Immature natural killer cell (primary cell): ENCODE measurements around the gene CLEC4G. TPM values are rescaled to one million over a fixed set of nuclear protein-coding genes. Genes with fewer than 3 reads are reported as not detected.
A peak's percentile ranks its signal among the peaks of the same experiment; 100 is the strongest.

Experiments
- DNase-seq, 3 donors: peaks; one replicate each; pipeline ENCODE4 v3.0.0; 2022; ENCODE audit warnings: mixed read lengths in 1 of 3
- H3K27ac Mint-ChIP-seq, 6 donors: one replicate each; pipeline ENCODE4 v1.8.0; 2020; ENCODE audit warnings: mixed read lengths in 6 of 6, mild to moderate bottlenecking in 5 of 6, inconsistent platforms in 4 of 6, moderate library complexity in 3 of 6
- H3K27me3 Mint-ChIP-seq, 3 donors: one replicate each; pipeline ENCODE4 v1.8.0; 2020 to 2021; ENCODE audit warnings: low read depth in 3 of 3, mild to moderate bottlenecking in 3 of 3, mixed read lengths in 3 of 3, moderate library complexity in 3 of 3, inconsistent platforms in 1 of 3
- H3K36me3 Mint-ChIP-seq, 3 donors: one replicate each; pipeline ENCODE4 v1.8.0; 2020; ENCODE audit warnings: mixed read lengths in 3 of 3, inconsistent platforms in 2 of 3, mild to moderate bottlenecking in 2 of 3
- H3K4me1 Mint-ChIP-seq, 2 donors: one replicate each; pipeline ENCODE4 v1.8.0; 2020; ENCODE audit warnings: inconsistent platforms in 2 of 2, mild to moderate bottlenecking in 2 of 2, mixed read lengths in 2 of 2, moderate library complexity in 1 of 2
- H3K4me3 Mint-ChIP-seq, 5 donors: one replicate each; pipeline ENCODE4 v1.8.0; 2020; ENCODE audit warnings: mild to moderate bottlenecking in 5 of 5, mixed read lengths in 5 of 5, inconsistent platforms in 3 of 5, moderate library complexity in 3 of 5
- H3K9me3 Mint-ChIP-seq, 6 donors: one replicate each; pipeline ENCODE4 v1.8.0; 2020; ENCODE audit warnings: mild to moderate bottlenecking in 6 of 6, mixed read lengths in 6 of 6, inconsistent platforms in 4 of 6, moderate library complexity in 3 of 6
- polyA plus RNA-seq, 3 donors: library from polyadenylated mRNA; unstranded; fragments of 300-500 nt; fragmentation: Illumina TruSeq; gene quantifications; one replicate each; pipeline ENCODE4 v1.2.3, GENCODE V29; 2021

Gene CLEC4G
- polyA plus RNA-seq, 3 donors from 2014 or later: 0.43 TPM; not detected in 2

DNA sequence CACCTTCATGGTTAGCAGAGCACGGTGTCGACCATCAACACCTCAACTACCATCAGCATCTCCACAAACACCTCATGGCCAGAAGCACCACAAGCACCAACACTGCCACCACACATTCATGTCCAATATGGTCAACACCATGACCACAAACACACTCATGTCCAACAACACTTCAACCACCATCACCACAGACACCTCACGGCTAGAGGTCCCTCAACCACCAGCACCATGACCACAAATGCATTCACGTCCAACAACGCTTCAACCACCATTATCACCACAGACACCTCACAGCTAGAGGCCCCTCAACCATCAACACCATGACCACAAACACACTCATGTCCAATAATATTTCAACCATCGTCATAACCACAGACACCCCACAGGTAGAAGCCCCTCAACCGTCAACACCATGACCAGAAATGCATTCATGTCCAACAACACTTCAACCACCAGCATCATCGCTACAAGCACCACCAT, 41.1 kb downstream of the CLEC4G start:
- Mint-ChIP-seq H3K36me3 (no peaks in the 10 kb centered on the region), H3K4me1 (peaks cover 0 to 9% of the 10 kb centered on the region in 2 donors), H3K9me3 (peaks cover 0 to 1% (median 0%) of the 10 kb centered on the region in 6 donors), H3K27me3 (peaks cover 14 to 48% (median 36%) of the 10 kb centered on the region in 3 donors), H3K27ac (no peak overlapping the region), H3K4me3 (no peak overlapping the region)
- DNase-seq: peak; percentile 76 to 83 (median 81)

DNA sequence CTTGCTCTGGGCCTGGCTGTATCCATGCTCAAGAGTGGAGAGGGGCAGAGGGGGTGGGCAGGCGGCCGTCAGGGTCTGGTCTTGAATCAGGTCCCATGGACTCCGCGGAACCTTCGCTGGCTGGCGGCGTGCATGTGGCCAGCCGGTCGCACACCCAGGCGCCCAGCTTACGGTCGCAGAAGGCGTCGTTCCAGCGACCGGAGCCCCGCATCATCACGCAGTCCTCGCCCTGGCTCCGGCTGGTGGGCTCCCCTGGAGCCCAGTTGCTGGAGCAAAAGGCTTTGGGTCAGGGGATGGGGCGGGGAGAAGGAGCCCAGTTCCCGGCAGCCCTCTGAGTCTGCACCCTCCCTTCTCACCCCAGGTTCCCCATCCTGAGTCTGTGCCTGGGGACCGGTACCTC, 42.7 kb downstream of the CLEC4G start:
- Mint-ChIP-seq H3K9me3 (peaks cover 0 to 1% (median 0%) of the 10 kb centered on the region in 6 donors), H3K27me3 (peaks cover 7 to 33% (median 25%) of the 10 kb centered on the region in 3 donors), H3K4me3 (no peak overlapping the region), H3K4me1 (peaks cover 0 to 7% of the 10 kb centered on the region in 2 donors), H3K27ac (peak overlapping the region in 2 of 6 donors; percentile 10 to 22), H3K36me3 (peaks cover 0 to 3% (median 0%) of the 10 kb centered on the region in 3 donors)
- DNase-seq: no peak

DNA sequence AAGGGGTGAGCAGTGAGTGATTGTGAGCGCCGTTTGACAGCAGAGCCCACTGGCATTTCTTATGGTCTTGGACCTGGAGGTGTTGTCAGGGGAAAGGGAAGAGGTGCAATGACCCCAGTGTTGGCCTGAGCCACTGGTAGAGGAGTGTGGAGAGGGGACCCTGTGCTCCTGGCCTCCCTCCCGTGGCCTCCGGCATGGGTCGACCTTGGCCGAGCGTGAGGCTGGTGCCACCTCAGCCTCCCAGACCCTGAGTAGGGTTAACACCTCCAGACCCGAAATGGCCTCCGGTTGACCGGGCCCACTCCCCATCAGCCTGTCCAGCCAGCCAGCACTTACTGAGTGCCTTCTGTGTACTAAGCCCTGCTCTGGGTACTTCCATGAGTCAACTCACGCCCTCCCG, 44.7 kb downstream of the CLEC4G start:
- Mint-ChIP-seq H3K4me1 (peaks cover 0 to 8% of the 10 kb centered on the region in 2 donors), H3K4me3 (no peak overlapping the region), H3K9me3 (peaks cover 0 to 1% (median 0%) of the 10 kb centered on the region in 6 donors), H3K27ac (peak overlapping the region in 1 of 6 donors; percentile 60), H3K27me3 (peaks cover 7 to 29% (median 25%) of the 10 kb centered on the region in 3 donors), H3K36me3 (peaks cover 0 to 8% (median 0%) of the 10 kb centered on the region in 3 donors)
- no peak for DNase-seq

DNA sequence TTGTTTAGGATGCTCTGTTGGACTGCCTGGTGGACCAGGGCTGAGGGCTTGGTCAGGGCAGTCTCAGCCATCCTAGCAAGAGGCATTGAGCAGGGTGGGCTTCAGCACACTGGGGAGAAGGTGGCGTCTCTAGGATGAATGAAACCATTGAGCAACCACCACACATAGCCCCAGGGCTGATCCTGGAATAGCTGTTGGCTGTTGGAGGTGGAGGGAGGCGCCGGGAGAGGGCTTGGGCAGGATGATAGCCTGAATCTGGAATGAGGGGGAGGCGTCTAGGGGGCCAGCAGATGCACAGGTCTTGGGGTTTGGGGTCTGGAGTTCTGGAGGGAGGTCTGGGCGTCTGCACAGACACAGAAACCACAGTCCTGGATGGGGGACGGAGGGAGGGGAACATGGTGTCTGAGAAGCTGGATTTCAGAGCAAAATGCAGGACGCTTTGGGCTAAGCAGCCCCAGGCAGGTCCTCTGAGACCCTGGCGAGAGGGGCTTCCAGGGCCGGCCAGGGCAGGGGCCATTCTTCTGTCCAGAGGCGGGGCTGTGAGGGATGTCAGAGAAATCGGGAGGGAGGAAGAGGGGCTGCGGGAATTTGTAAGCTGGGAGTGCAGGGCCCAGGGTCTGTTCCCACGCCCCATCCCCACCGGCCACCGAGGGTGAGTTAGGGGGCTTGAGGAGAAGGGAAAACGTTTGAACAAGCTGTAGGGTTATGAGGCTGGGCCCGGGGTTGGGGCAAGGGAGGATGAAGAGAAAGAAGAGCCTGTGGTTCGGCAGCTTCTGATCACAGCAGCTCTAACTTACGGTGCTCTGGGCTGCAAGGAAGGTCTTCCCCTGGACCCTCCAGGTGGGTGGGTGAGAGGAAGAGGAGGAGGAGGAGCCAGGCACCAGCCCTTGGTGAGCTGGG, 46.1 kb downstream of the CLEC4G start:
- no peak for DNase-seq
- H3K4me3 Mint-ChIP-seq: no peak overlapping the region
- peaks cover 0 to 1% (median 0%) of the 10 kb centered on the region in 6 donors for H3K9me3 Mint-ChIP-seq
- H3K36me3 Mint-ChIP-seq: peaks cover 0 to 8% (median 3%) of the 10 kb centered on the region in 3 donors
- H3K27ac Mint-ChIP-seq: no peak overlapping the region
- peaks cover 7 to 14% of the 10 kb centered on the region in 2 donors for H3K4me1 Mint-ChIP-seq
- peaks cover 12 to 39% (median 33%) of the 10 kb centered on the region in 3 donors for H3K27me3 Mint-ChIP-seq

DNA sequence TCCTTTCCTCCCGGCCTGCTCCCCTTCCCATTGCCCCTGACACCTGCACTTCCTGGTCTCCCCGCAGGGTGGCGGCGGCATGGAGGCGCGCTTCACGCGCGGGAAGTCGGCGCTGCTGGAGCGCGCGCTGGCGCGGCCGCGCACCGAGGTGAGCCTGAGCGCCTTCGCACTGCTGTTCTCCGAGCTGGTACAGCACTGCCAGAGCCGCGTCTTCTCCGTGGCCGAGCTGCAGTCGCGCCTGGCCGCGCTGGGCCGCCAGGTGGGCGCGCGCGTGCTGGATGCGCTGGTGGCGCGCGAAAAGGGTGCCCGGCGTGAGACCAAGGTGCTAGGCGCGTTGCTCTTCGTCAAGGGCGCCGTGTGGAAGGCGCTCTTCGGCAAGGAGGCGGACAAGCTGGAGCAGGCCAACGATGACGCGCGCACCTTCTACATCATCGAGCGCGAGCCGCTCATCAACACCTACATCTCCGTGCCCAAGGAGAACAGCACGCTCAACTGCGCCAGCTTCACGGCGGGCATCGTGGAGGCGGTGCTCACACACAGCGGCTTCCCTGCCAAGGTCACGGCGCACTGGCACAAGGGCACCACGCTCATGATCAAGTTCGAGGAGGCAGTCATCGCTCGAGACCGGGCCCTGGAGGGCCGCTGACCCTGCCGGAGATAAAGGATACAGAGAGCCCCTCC, 49.6 kb downstream of the CLEC4G start:
- H3K9me3 Mint-ChIP-seq: peaks cover 0 to 1% (median 0%) of the 10 kb centered on the region in 6 donors
- peak overlapping the region; percentile 84 to 89 (median 88) for H3K4me3 Mint-ChIP-seq
- peaks cover 18 to 24% (median 22%) of the 10 kb centered on the region in 3 donors for H3K27me3 Mint-ChIP-seq
- peak overlapping the region in 2 of 6 donors; percentile 83 to 87 for H3K27ac Mint-ChIP-seq
- H3K4me1 Mint-ChIP-seq: peaks cover 14 to 21% of the 10 kb centered on the region in 2 donors
- no peak for DNase-seq
- H3K36me3 Mint-ChIP-seq: peaks cover 0 to 8% (median 3%) of the 10 kb centered on the region in 3 donors

DNA sequence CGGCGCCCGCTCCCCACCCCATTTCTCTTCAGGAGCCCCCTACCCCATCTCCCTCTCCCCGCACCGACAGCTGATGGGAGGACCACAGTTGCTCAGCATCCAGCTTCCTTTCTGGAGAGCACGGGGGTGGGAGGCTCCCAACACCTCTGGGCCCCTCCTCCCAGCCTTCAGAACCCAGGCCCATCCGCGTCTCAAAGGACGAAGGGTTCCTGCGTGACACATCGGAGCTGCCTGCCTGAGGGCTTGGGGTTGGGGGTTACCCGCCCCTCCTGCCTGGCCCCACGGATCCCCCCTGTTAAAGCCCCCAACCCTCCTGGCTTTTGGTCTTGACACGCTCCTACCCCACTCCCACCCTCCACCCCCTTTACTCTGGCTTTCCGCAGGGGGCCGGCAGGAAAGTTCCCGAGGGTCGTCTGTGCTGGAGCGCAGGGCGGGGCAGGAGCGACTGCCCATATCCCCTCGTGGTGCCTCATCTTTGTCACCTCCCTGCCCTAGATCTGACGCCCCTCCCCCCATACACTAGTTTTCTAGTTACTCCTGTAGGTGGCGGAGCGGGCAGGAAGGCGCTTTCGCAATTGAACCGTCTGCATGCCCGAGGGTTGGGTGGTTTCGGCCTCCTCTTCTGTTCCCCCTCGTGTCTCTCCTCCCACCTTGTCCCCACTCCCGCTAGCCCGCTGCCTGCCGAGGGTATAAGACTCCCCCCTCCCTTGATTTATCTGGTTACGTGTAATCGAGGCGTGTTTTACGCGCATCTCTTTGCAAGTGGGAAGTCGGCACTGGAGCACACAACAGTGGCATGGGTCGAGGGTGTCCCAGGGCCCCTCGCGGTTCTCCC, 50.4 kb downstream of the CLEC4G start:
- Mint-ChIP-seq H3K27ac (peak overlapping the region in 5 of 6 donors; percentile 83 to 89 (median 86)), H3K9me3 (peaks cover 0 to 1% (median 0%) of the 10 kb centered on the region in 6 donors), H3K4me3 (peak overlapping the region; percentile 84 to 89 (median 88)), H3K27me3 (peaks cover 20 to 23% (median 21%) of the 10 kb centered on the region in 3 donors), H3K36me3 (peaks cover 0 to 8% (median 3%) of the 10 kb centered on the region in 3 donors), H3K4me1 (peaks cover 14 to 21% of the 10 kb centered on the region in 2 donors)
- peak; percentile 75 to 77 (median 77) for DNase-seq

DNA sequence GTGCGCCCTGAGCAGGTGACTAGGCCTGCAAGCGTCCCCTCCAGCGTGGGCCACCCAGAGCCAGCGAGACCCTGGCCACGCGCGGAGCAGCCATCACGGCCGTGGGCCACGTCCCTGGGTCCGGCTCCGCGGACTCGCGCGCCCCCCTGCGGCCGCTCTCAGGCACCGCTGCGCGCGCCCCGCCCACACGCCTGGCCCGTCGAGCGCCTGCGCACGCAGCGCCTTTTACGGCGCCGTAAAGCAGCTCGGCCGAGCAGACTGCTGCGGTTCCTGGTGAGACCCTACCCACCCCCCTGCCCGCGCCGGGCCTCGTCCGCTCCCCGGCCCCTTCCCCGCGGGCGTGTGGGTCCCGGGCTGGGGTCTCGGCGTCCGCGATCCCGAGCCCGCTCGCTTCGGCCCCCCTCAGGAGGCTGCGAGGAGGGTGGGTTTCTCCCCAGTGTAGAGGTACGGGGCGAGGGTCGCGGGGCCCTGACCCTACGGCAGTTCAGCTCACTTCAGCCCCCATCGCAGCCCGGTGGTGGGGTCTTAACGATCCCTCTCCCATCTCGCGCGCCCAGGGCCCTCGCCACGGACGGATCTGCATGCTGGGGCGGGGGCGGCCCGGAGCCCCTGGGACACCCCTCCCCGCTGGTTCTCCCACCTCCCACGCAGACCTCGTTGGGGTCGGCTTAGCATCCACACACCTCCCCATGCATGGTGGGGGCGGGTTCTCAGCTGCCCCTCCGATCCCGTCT, 51.1 kb downstream of the CLEC4G start, which contains the start of gene TRAPPC5:
Gene TRAPPC5, plus strand, starts transcription at position 228 of the 734 bp plus-strand sequence. CDS start 1,421 bp downstream, outside the sequence.
- H3K27ac Mint-ChIP-seq: peak within 1 kb of the TSS; percentile 43 to 89 (median 85)
- H3K36me3 Mint-ChIP-seq: peaks cover 0 to 8% (median 3%) of the 10 kb centered on the region in 3 donors
- peaks cover 0 to 1% (median 0%) of the 10 kb centered on the region in 6 donors for H3K9me3 Mint-ChIP-seq
- H3K4me3 Mint-ChIP-seq: peak within 1 kb of the TSS; percentile 84 to 89 (median 88)
- peak; percentile 84 to 87 (median 87) for DNase-seq
- peaks cover 21 to 27% (median 22%) of the 10 kb centered on the region in 3 donors for H3K27me3 Mint-ChIP-seq
- peaks cover 14 to 21% of the 10 kb centered on the region in 2 donors for H3K4me1 Mint-ChIP-seq

DNA sequence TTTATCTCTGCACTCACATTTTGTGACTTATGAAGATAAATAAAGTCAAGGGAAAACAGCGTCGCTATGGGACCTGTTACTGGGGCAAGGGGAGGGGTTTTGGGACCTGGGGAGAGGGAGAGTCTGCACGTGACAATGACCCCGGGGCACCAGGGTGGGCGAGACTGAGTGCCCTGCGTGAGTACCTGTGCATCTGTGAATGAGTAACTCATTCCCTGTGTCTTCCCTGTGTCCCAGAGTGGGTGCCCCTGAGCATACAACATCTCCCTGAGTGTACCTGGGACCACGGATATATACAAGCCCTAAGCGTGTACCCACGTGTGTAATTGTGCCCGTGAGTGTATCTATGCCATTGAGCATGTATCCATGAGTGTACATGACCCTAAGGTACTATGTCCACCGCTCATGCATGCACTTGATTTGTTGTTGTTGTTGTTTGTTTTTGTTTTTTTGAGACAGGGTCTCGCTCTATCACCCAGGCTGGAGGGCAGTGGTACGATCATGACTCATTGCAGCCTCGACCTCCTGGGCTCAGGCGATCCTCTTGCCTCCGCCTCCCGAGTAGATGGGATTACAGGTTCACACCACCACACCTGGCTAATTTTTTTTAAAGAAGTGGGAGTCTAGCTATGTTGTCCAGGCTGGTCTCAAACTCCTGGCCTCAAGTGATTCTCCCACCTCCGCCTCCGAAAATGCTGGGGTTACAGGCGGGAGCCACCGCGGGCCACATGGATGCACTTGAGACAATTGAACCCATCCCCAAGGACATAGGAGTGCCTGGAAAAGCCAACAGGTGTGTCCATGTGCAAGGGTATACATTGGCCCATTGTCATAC, 51.9 kb downstream of the CLEC4G start:
- Mint-ChIP-seq H3K27me3 (peaks cover 21 to 27% (median 23%) of the 10 kb centered on the region in 3 donors), H3K27ac (peak overlapping the region; percentile 43 to 81 (median 65)), H3K9me3 (peaks cover 0 to 3% (median 0%) of the 10 kb centered on the region in 6 donors), H3K4me3 (peak overlapping the region; percentile 69 to 89 (median 72)), H3K4me1 (peaks cover 14 to 21% of the 10 kb centered on the region in 2 donors), H3K36me3 (peaks cover 0 to 5% (median 3%) of the 10 kb centered on the region in 3 donors)
- DNase-seq: no peak

DNA sequence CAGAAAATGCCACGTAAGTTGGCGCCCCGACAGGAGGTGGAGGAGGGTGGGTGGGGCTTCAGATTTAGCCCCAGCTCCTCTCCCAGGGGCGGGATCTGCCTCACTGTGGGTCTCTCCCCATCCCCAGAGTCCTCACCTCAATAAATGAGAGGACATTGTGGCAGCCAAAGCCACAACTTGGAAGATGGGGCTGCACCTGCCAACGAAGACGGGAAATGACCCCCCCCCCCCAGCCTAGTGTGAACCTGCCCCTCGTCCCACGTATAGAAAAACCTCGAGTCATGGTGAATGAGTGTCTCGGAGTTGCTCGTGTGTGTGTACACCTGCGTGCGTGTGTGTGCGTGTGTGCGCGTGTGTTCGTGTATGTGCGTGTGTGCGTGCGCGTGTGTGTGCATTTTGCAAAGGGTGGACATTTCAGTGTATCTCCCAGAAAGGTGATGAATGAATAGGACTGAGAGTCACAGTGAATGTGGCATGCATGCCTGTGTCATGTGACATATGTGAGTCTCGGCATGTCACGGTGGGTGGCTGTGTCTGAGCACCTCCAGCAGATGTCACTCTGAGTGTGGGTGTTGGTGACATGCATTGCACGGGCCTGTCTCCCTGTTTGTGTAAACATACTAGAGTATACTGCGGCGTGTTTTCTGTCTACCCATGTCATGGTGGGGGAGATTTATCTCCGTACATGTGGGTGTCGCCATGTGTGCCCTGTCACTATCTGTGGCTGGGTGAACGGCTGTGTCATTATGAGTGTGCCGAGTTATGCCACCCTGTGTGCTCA, 52.7 kb downstream of the CLEC4G start:
- Mint-ChIP-seq H3K9me3 (peaks cover 0 to 3% (median 0%) of the 10 kb centered on the region in 6 donors), H3K4me1 (peaks cover 14 to 22% of the 10 kb centered on the region in 2 donors), H3K27me3 (peaks cover 21 to 27% (median 23%) of the 10 kb centered on the region in 3 donors), H3K27ac (peak overlapping the region in 4 of 6 donors; percentile 50 to 81 (median 73)), H3K4me3 (peak overlapping the region; percentile 49 to 75 (median 57)), H3K36me3 (peaks cover 0 to 5% (median 3%) of the 10 kb centered on the region in 3 donors)
- peak in 1 of 3 donors; percentile 15 for DNase-seq
